AG08396 (cell line): ENCODE data around the gene NPDC1.
A peak's percentile ranks its signal among the peaks of the same experiment; 100 is the strongest.
"Not testable (repeated sequence)": the region's sequence is repeated elsewhere in the genome, so short reads cannot be mapped to it uniquely, and the experiment has no call there.

Experiments
- DNase-seq: peaks from one replicate; pipeline ENCODE4 v3.0.0; 2012; ENCODE audit warnings: low spot score, mixed read lengths

NPDC1 gene

GRCh38 chr9:137075275-137075775 is 29.3 kb upstream of the NPDC1 start:
- DNase-seq, result no peak

GRCh38 chr9:137074657-137075274 is 28.8 kb upstream of the NPDC1 start:
- DNase-seq, result no peak

- DNase-seq, result no peak
Measured at GRCh38 chr9:137073992-137074399, 28.0 kb upstream of the NPDC1 start.

GRCh38 chr9:137071282-137071681 is 25.3 kb upstream of the NPDC1 start:
- no peak for DNase-seq

- DNase-seq, result no peak
Measured at GRCh38 chr9:137070906-137071275, 24.9 kb upstream of the NPDC1 start.

- DNase-seq, result peak; percentile 95
Measured at GRCh38 chr9:137070201-137070905, 24.4 kb upstream of the NPDC1 start, which contains the start of gene SAPCD2. Gene SAPCD2, minus strand, starts transcription at chr9:137070557. Its CDS starts 97 bp downstream, at chr9:137070460.

GRCh38 chr9:137069508-137070091 is 23.6 kb upstream of the NPDC1 start:
- DNase-seq, result no peak

GRCh38 chr9:137068539-137069507 is 22.8 kb upstream of the NPDC1 start:
- no peak for DNase-seq

GRCh38 chr9:137067860-137068538 is 22.0 kb upstream of the NPDC1 start:
- peak; percentile 87 for DNase-seq

GRCh38 chr9:137066096-137066861 is 20.3 kb upstream of the NPDC1 start:
- DNase-seq, result no peak

GRCh38 chr9:137065336-137065967 is 19.5 kb upstream of the NPDC1 start:
- no peak for DNase-seq

GRCh38 chr9:137064880-137065164 is 18.8 kb upstream of the NPDC1 start:
- DNase-seq, result no peak

GRCh38 chr9:137064027-137064879 is 18.3 kb upstream of the NPDC1 start:
- peak; percentile 86 for DNase-seq

- DNase-seq, result no peak
Measured at GRCh38 chr9:137063311-137064026, 17.5 kb upstream of the NPDC1 start.

GRCh38 chr9:137062798-137063197 is 16.8 kb upstream of the NPDC1 start:
- not testable (repeated sequence) for DNase-seq

- DNase-seq, result no peak
Measured at GRCh38 chr9:137062384-137062783, 16.4 kb upstream of the NPDC1 start.

GRCh38 chr9:137058521-137059234 is 12.7 kb upstream of the NPDC1 start:
- DNase-seq, result no peak

GRCh38 chr9:137057545-137057944 is 11.6 kb upstream of the NPDC1 start:
- no peak for DNase-seq
